NCI-H69 (cell line): Measurements from ENCODE around the gene GZMA.

Experiments
- DNase-seq: peaks from one replicate; lab custom pipeline; 2025; lab: John Stamatoyannopoulos, UW

GZMA gene

GRCh38 chr5:55110217-55110616 is 7.8 kb downstream of the GZMA start:
- no peak for DNase-seq

DNA sequence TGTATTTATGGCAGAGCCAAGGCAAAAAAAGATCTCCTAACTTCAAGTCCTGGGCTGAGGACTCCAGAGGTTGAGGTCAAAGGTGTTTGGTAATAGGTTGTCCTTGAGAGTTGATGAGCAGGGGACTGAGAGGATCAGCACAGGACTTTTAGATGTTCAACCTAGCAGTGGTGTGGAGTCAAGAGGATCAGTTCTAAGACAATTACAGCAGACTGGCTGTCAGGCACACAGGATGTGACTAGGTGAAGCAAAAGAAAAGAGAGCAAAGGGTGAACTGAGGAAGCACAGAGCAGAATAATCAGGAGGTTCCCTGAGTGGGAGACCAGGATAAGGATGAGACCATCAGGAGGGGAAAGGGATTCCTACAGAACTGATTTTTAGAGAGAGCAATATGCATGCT is 10.9 kb downstream of the GZMA start:
- DNase-seq = no peak

DNA sequence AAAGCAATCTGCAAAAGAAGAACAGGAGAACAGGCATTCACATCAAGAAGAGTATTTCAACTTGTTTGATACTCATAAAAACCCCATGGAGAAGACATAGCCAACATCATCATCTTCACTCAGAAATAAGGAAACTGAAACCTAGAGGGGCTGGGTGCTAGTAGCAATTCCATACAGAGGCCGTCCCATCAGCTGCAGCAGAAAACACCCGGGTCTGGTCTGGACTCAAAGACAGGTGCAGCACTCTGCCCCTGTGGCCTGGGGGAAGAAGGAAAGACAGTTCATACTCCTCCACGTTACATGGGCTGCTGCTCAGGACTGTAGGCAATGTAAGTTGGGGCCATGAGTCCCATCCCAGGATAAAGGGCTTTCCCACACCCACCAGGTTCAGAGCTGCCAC is 11.6 kb downstream of the GZMA start:
- no peak for DNase-seq

- DNase-seq = no peak
These were observed 20.9 kb downstream of the GZMA start for GRCh38 chr5:55123365-55123764.

DNA sequence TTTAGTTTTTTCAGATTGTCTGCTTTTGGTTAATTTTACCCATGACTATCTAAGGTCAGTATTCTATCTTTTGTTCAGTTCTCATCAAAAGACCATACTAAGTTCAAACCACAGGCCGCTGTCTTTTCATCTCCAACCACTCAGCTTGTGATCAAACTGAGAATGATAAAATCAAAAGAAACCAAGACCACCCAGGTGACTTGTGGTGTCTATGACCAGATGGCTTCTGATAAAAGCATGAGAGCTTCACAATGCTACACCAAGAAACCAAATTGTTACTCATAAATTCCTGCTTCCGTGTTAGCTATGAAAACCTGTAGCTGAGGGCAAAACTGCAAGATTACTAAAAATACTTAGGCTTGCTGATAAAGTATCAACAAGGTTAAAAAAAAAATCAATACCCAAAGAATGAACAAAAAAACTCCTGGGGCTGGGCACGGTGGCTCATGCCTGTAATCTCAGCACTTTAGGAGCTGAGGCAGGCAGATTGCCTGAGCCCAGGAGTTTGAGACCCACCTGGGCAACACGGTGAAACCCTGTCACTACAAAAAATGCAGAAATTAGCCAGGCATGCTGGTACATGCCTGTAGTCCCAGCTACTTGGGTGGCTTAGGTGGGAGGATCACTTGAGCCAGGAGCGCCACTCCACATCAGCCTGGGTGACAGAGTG is 31.7 kb downstream of the GZMA start:
- peak; percentile 8 for DNase-seq

- no peak for DNase-seq
These were observed 34.1 kb downstream of the GZMA start for GRCh38 chr5:55136521-55136920.

GRCh38 chr5:55140908-55141665 is 38.6 kb downstream of the GZMA start:
- DNase-seq = peak; percentile 83

- peak; percentile 30 for DNase-seq
These were observed 39.7 kb downstream of the GZMA start for GRCh38 chr5:55141945-55142690.

- no peak for DNase-seq
These were observed 41.2 kb downstream of the GZMA start for GRCh38 chr5:55143624-55144023.

GRCh38 chr5:55146080-55146479 is 43.6 kb downstream of the GZMA start:
- DNase-seq = no peak

GRCh38 chr5:55146543-55147151 is 44.2 kb downstream of the GZMA start:
- peak; percentile 87 for DNase-seq

- no peak for DNase-seq
These were observed 46.9 kb downstream of the GZMA start for GRCh38 chr5:55149308-55149795.

- no peak for DNase-seq
These were observed 49.7 kb downstream of the GZMA start for GRCh38 chr5:55151923-55152842.

GRCh38 chr5:55154873-55155272 is 52.4 kb downstream of the GZMA start:
- DNase-seq = no peak
